ENCODE measurements around the gene PRIMPOL.

GRCh38 chr4:184722798-184723197 lies 73.3 kb downstream of the PRIMPOL start:
- TF ChIP-seq POLR2A (IDR thresholded peaks at IDR 0.05) (no peak), CTCF (IDR thresholded peaks at IDR 0.05) (no peak)

Data from breast epithelium (tissue), 3 donors.